Smooth muscle cell (in vitro differentiated cells): Measurements from ENCODE around the gene TBC1D1. TPM values are rescaled to one million over a fixed set of nuclear protein-coding genes. Genes with fewer than 3 reads are reported as not detected.

ENCODE experiments used
- DNase-seq: peaks from one replicate; lab custom pipeline; 2025; ENCODE audit not compliant: unreplicated experiment; lab: John Stamatoyannopoulos, UW
- H2AFZ ChIP-seq: fragments of 200-600 bp; sonication (generic); 2 replicates; pipeline ENCODE4 v1.6.0; 2016; ENCODE audit warnings: antibody characterized with exemption, low read depth, mild to moderate bottlenecking
- H3F3A ChIP-seq: fragments of 200-600 bp; sonication (generic); 2 replicates; pipeline ENCODE4 v1.6.0; 2017; ENCODE audit warnings: antibody characterized with exemption, low read depth
- H3K27ac ChIP-seq: fragments of 200-600 bp; sonication (generic); 2 replicates; pipeline ENCODE4 v1.5.1; 2016; ENCODE audit warnings: low read depth, mild to moderate bottlenecking
- H3K27me3 ChIP-seq: fragments of 200-600 bp; sonication (generic); 2 replicates; pipeline ENCODE4 v1.6.1; 2016; ENCODE audit warnings: low read depth, mild to moderate bottlenecking
- H3K36me3 ChIP-seq: fragments of 200-600 bp; sonication (generic); 2 replicates; pipeline ENCODE4 v1.5.1; 2016; ENCODE audit warnings: low read depth
- H3K4me1 ChIP-seq: fragments of 200-600 bp; sonication (generic); 2 replicates; pipeline ENCODE4 v1.5.1; 2016; ENCODE audit warnings: low read depth
- H3K4me2 ChIP-seq: fragments of 200-600 bp; sonication (generic); 2 replicates; pipeline ENCODE4 v1.6.0; 2016; ENCODE audit warnings: mild to moderate bottlenecking
- H3K4me3 ChIP-seq: fragments of 200-600 bp; sonication (generic); 2 replicates; pipeline ENCODE4 v1.5.1; 2016; ENCODE audit warnings: mild to moderate bottlenecking
- H3K79me2 ChIP-seq: fragments of 200-600 bp; sonication (generic); 2 replicates; pipeline ENCODE4 v1.6.0; 2016; ENCODE audit warnings: low read depth, mild to moderate bottlenecking
- H3K9ac ChIP-seq: fragments of 200-600 bp; sonication (generic); 2 replicates; pipeline ENCODE4 v1.6.0; 2016; ENCODE audit warnings: low read depth
- H3K9me3 ChIP-seq: fragments of 200-600 bp; sonication (generic); replicated peaks from 2 replicates; pipeline ENCODE4 v1.5.1; 2016; ENCODE audit warnings: low read depth
- H4K20me1 ChIP-seq: fragments of 200-600 bp; sonication (generic); 2 replicates; pipeline ENCODE4 v1.6.0; 2016; ENCODE audit warnings: low read depth
- CTCF ChIP-seq: fragments of 200-600 bp; sonication (generic); IDR thresholded peaks from 2 replicates; pipeline ENCODE4 v1.5.1; 2017; ENCODE audit warnings: borderline replicate concordance, mild to moderate bottlenecking, antibody characterized with exemption; ENCODE audit not compliant: insufficient read depth, poor library complexity, severe bottlenecking
- WGBS: methylation state at CpG from one replicate; pipeline ENCODE4 v1.1.7; 2016; ENCODE audit warnings: low lambda C conversion rate; 5-methylcytosine and 5-hydroxymethylcytosine counted together
- polyA plus RNA-seq: library from polyadenylated mRNA; unstranded; fragments of >200 nt; fragmentation: Nextera tagmentation; extraction: Ambion mirVana; gene quantifications from 2 replicates; pipeline ENCODE4 v1.2.1, GENCODE V29; 2016
- total RNA-seq: library from RNA; depleted of rRNA; stranded (reverse); fragments of >200 nt; gene quantifications from 2 replicates; pipeline ENCODE4 v1.2.3, GENCODE V29; 2014

The TBC1D1 gene
- total and polyA plus RNA-seq, 2 experiments from 2014 or later, result 81.5 to 117 TPM

GRCh38 chr4:38188136-38188535 is 297.3 kb downstream of the TBC1D1 start:
- no peaks in the 10 kb centered on the region for H3K9me3 ChIP-seq
- H2AFZ ChIP-seq, result no peak overlapping the region
- no peak overlapping the region for H3K9ac ChIP-seq
- H4K20me1 ChIP-seq, result no peaks in the 10 kb centered on the region
- H3K4me3 ChIP-seq, result no peak overlapping the region
- H3K4me2 ChIP-seq, result no peak overlapping the region
- no peak for DNase-seq
- H3K27ac ChIP-seq, result no peak overlapping the region
- H3F3A ChIP-seq, result peaks cover 5% of the 10 kb centered on the region
- TF ChIP-seq CTCF, result no peak
- WGBS, result 90% methylated on average over 9 of the region's 9 CpGs
- no peaks in the 10 kb centered on the region for H3K36me3 ChIP-seq
- peaks cover 10% of the 10 kb centered on the region for H3K4me1 ChIP-seq
- H3K79me2 ChIP-seq, result no peaks in the 10 kb centered on the region
- no peaks in the 10 kb centered on the region for H3K27me3 ChIP-seq

GRCh38 chr4:38188631-38189101 is 297.8 kb downstream of the TBC1D1 start:
- H3K4me3 ChIP-seq, result no peak overlapping the region
- peaks cover 10% of the 10 kb centered on the region for H3K4me1 ChIP-seq
- no peak overlapping the region for H3K9ac ChIP-seq
- H3K27me3 ChIP-seq, result no peaks in the 10 kb centered on the region
- 69% methylated on average over 12 of the region's 12 CpGs for WGBS
- no peaks in the 10 kb centered on the region for H4K20me1 ChIP-seq
- H3K27ac ChIP-seq, result no peak overlapping the region
- no peak for TF ChIP-seq CTCF
- H3K4me2 ChIP-seq, result no peak overlapping the region
- DNase-seq, result no peak
- no peak overlapping the region for H2AFZ ChIP-seq
- H3F3A ChIP-seq, result peaks cover 5% of the 10 kb centered on the region
- H3K79me2 ChIP-seq, result no peaks in the 10 kb centered on the region
- H3K36me3 ChIP-seq, result no peaks in the 10 kb centered on the region
- no peaks in the 10 kb centered on the region for H3K9me3 ChIP-seq

Other genes with a start within 250 kb of the TBC1D1 start
- gene RELL1, start 204.7 kb upstream of the TBC1D1 start, total RNA-seq, result 36.3 and 44.5 TPM in 2 replicates
- gene RELL1, start 204.7 kb upstream of the TBC1D1 start, polyA plus RNA-seq, result 3.5 and 5.1 TPM in 2 replicates
- 29.9 and 38.7 TPM in 2 replicates for gene PGM2, start 64.4 kb upstream of the TBC1D1 start, total RNA-seq
- 11.6 and 17.3 TPM in 2 replicates for gene PGM2, start 64.4 kb upstream of the TBC1D1 start, polyA plus RNA-seq
- gene PTTG2, start 69.3 kb downstream of the TBC1D1 start, total RNA-seq, result not detected in 2 replicates
- not detected in 2 replicates for gene PTTG2, start 69.3 kb downstream of the TBC1D1 start, polyA plus RNA-seq